ENCODE measurements around the gene GRK2.

- TF ChIP-seq POLR2AphosphoS5 (IDR thresholded peaks at IDR 0.05; ENCODE audit: low read depth, low read length) (no peak; the same call in 1 of the 2 replicates), POLR2A (IDR thresholded peaks at IDR 0.05; ENCODE audit: low read depth, low read length) (no peak)
Measured at GRCh38 chr11:67255353-67255752, 10.9 kb upstream of the GRK2 start.

Data from GM12892 (cell line).